Measurements from ENCODE around the gene ACSS1.

Gene ACSS1

GRCh38 chr20:25018841-25019240 is 39.1 kb downstream of the ACSS1 start:
- H3K9me3 ChIP-seq, result no peaks in the 10 kb centered on the region
- H3K27me3 ChIP-seq, result no peaks in the 10 kb centered on the region
- TF ChIP-seq, protein P1, sequence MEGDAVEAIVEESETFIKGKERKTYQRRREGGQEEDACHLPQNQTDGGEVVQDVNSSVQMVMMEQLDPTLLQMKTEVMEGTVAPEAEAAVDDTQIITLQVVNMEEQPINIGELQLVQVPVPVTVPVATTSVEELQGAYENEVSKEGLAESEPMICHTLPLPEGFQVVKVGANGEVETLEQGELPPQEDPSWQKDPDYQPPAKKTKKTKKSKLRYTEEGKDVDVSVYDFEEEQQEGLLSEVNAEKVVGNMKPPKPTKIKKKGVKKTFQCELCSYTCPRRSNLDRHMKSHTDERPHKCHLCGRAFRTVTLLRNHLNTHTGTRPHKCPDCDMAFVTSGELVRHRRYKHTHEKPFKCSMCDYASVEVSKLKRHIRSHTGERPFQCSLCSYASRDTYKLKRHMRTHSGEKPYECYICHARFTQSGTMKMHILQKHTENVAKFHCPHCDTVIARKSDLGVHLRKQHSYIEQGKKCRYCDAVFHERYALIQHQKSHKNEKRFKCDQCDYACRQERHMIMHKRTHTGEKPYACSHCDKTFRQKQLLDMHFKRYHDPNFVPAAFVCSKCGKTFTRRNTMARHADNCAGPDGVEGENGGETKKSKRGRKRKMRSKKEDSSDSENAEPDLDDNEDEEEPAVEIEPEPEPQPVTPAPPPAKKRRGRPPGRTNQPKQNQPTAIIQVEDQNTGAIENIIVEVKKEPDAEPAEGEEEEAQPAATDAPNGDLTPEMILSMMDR (IDR thresholded peaks at IDR 0.05), result no peak
- H3K4me1 ChIP-seq (ENCODE audit: control insufficient read depth in 1 of 2, insufficient read depth in 1 of 2, low read depth in 1 of 2, low read length in 1 of 2), result peaks cover 3 to 5% of the 10 kb centered on the region in 2 experiments
- H3K4me3 ChIP-seq (ENCODE audit: low read depth in 1 of 2, low read length in 1 of 2), result no peak overlapping the region
- peaks cover 61% of the 10 kb centered on the region for H3K36me3 ChIP-seq
- H3K27ac ChIP-seq, result no peak overlapping the region

GRCh38 chr20:25018425-25018824 is 39.5 kb downstream of the ACSS1 start:
- H3K4me1 ChIP-seq (ENCODE audit: control insufficient read depth in 1 of 2, insufficient read depth in 1 of 2, low read depth in 1 of 2, low read length in 1 of 2), result peaks cover 0 to 1% of the 10 kb centered on the region in 2 experiments
- peaks cover 66% of the 10 kb centered on the region for H3K36me3 ChIP-seq
- no peaks in the 10 kb centered on the region for H3K9me3 ChIP-seq
- H3K4me3 ChIP-seq (ENCODE audit: low read depth in 1 of 2, low read length in 1 of 2), result no peak overlapping the region
- no peak overlapping the region for H3K27ac ChIP-seq
- TF ChIP-seq, protein P1 (IDR thresholded peaks at IDR 0.05), result no peak
- H3K27me3 ChIP-seq, result no peaks in the 10 kb centered on the region

GRCh38 chr20:25017257-25017803 is 40.6 kb downstream of the ACSS1 start:
- Histone ChIP-seq H3K4me1 (ENCODE audit: control insufficient read depth in 1 of 2, insufficient read depth in 1 of 2, low read depth in 1 of 2, low read length in 1 of 2) (no peaks in the 10 kb centered on the region), H3K36me3 (peaks cover 71% of the 10 kb centered on the region), H3K4me3 (ENCODE audit: low read depth in 1 of 2, low read length in 1 of 2) (no peak overlapping the region), H3K27me3 (no peaks in the 10 kb centered on the region), H3K27ac (no peak overlapping the region), H3K9me3 (no peaks in the 10 kb centered on the region)
- TF ChIP-seq, protein P1 (IDR thresholded peaks at IDR 0.05), result no peak

- Histone ChIP-seq H3K9me3 (no peaks in the 10 kb centered on the region), H3K36me3 (peaks cover 80% of the 10 kb centered on the region)
- TF ChIP-seq, protein P1 (IDR thresholded peaks at IDR 0.05), result no peak
These were observed 41.5 kb downstream of the ACSS1 start for GRCh38 chr20:25016471-25016870.

DNA sequence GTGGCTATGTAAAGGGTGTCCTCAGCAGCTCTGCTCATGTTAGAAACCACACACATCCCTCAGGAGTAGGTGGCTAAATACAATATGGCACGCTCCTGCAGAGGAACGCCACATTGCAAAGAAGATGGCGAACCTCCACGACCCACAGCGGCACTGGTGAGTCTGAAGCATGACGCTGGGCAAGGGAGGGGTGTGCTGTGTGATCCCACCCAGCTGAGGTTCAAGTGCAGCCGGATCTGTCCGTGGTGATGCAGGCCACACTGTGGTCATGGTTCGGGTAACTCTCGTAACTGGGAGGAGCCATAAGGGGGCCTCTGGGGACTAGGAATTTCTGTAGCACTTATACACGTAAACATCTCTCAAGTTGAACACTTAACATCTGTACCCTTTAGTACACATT is 42.0 kb downstream of the ACSS1 start:
- Histone ChIP-seq H3K9me3 (no peaks in the 10 kb centered on the region), H3K27ac (no peak overlapping the region), H3K4me3 (ENCODE audit: low read depth in 1 of 2, low read length in 1 of 2) (no peak overlapping the region), H3K36me3 (peaks cover 83% of the 10 kb centered on the region), H3K27me3 (no peaks in the 10 kb centered on the region), H3K4me1 (ENCODE audit: control insufficient read depth in 1 of 2, insufficient read depth in 1 of 2, low read depth in 1 of 2, low read length in 1 of 2) (no peaks in the 10 kb centered on the region)
- TF ChIP-seq, protein P1 (IDR thresholded peaks at IDR 0.05), result no peak

More at GRCh38 chr20:25016471-25016870, 41.5 kb downstream of the ACSS1 start:
- no peak overlapping the region for H3K27ac ChIP-seq
- no peaks in the 10 kb centered on the region for H3K4me1 ChIP-seq (ENCODE audit: control insufficient read depth in 1 of 2, insufficient read depth in 1 of 2, low read depth in 1 of 2, low read length in 1 of 2)
- no peaks in the 10 kb centered on the region for H3K27me3 ChIP-seq
- no peak overlapping the region for H3K4me3 ChIP-seq (ENCODE audit: low read depth in 1 of 2, low read length in 1 of 2)

Measured in neutrophil (primary cell).